Adrenal gland (tissue), 5 donors: Measurements from ENCODE around the gene SMG5.

Experiments
- CTCF ChIP-seq, 6 experiments: fragments of 450-650 bp in 4 of 6; fragments of 200-600 bp in 2 of 6; sonication (generic) in 1 of 6; IDR thresholded peaks; 1 replicate in 5 of 6; 2 replicates in 1 of 6; pipeline versions ENCODE4 v1.5.1 to v1.8.0; 2016 to 2021; ENCODE audit warnings: antibody characterized with exemption in 6 of 6, mild to moderate bottlenecking in 2 of 6, moderate library complexity in 1 of 6
- POLR2A ChIP-seq, 2 donors: fragments of 450-650 bp; IDR thresholded peaks; one replicate each; pipeline ENCODE4 v1.6.1; 2017; ENCODE audit warnings: antibody characterized with exemption in 2 of 2, mild to moderate bottlenecking in 2 of 2, moderate library complexity in 1 of 2
- donor health status: DM: no; HTN: no; CAD: no.

- TF ChIP-seq CTCF (IDR thresholded peaks at IDR 0.05) = no peak
- no peak for TF ChIP-seq POLR2A (IDR thresholded peaks at IDR 0.05)
Measured at GRCh38 chr1:156295391-156295947, 12.8 kb upstream of the SMG5 start, which contains the start of gene GLMP.
